ENCODE results near the gene S100P.
"Not testable (repeated sequence)": the region's sequence is repeated elsewhere in the genome, so short reads cannot be mapped to it uniquely, and the experiment has no call there.

The S100P gene

GRCh38 chr4:6693231-6694176 lies at the start of gene S100P:
TSS of gene S100P (plus strand) at chr4:6693878. CDS start at chr4:6693933, 55 bp downstream.
- no peak for DNase-seq (ENCODE audit: low read depth)

- DNase-seq (ENCODE audit: low read depth), result no peak
Observed at GRCh38 chr4:6644792-6645530, 48.7 kb upstream of the S100P start.

GRCh38 chr4:6647169-6647568 lies 46.5 kb upstream of the S100P start:
- no peak for DNase-seq (ENCODE audit: low read depth)

- DNase-seq (ENCODE audit: low read depth), result no peak
Observed at GRCh38 chr4:6647582-6648230, 46.0 kb upstream of the S100P start.

- DNase-seq (ENCODE audit: low read depth), result no peak
Observed at GRCh38 chr4:6649216-6649615, 44.5 kb upstream of the S100P start.

GRCh38 chr4:6654211-6654610 lies 39.5 kb upstream of the S100P start:
- DNase-seq (ENCODE audit: low read depth), result not testable (repeated sequence)

GRCh38 chr4:6655291-6655690 lies 38.4 kb upstream of the S100P start:
- DNase-seq (ENCODE audit: low read depth), result not testable (repeated sequence)

GRCh38 chr4:6655924-6656323 lies 37.8 kb upstream of the S100P start:
- DNase-seq (ENCODE audit: low read depth), result no peak

- DNase-seq (ENCODE audit: low read depth), result no peak
Observed at GRCh38 chr4:6657242-6658208, 36.2 kb upstream of the S100P start.

GRCh38 chr4:6658209-6658595 lies 35.5 kb upstream of the S100P start:
- no peak for DNase-seq (ENCODE audit: low read depth)

GRCh38 chr4:6658597-6659075 lies 35.0 kb upstream of the S100P start:
- peak; percentile 11 for DNase-seq (ENCODE audit: low read depth)

GRCh38 chr4:6659897-6660296 lies 33.8 kb upstream of the S100P start:
- no peak for DNase-seq (ENCODE audit: low read depth)

GRCh38 chr4:6660430-6660829 lies 33.2 kb upstream of the S100P start:
- DNase-seq (ENCODE audit: low read depth), result no peak

GRCh38 chr4:6662591-6662990 lies 31.1 kb upstream of the S100P start:
- no peak for DNase-seq (ENCODE audit: low read depth)

- no peak for DNase-seq (ENCODE audit: low read depth)
Observed at GRCh38 chr4:6663596-6664393, 29.9 kb upstream of the S100P start.

- no peak for DNase-seq (ENCODE audit: low read depth)
Observed at GRCh38 chr4:6665320-6665654, 28.4 kb upstream of the S100P start.

GRCh38 chr4:6668391-6668790 lies 25.3 kb upstream of the S100P start:
- DNase-seq (ENCODE audit: low read depth), result no peak

GRCh38 chr4:6671648-6672047 lies 22.0 kb upstream of the S100P start:
- no peak for DNase-seq (ENCODE audit: low read depth)

- no peak for DNase-seq (ENCODE audit: low read depth)
Observed at GRCh38 chr4:6672131-6672530, 21.5 kb upstream of the S100P start.

GRCh38 chr4:6672541-6673190 lies 21.0 kb upstream of the S100P start:
- DNase-seq (ENCODE audit: low read depth), result not testable (repeated sequence)
